Natural killer cell (primary cell): ENCODE measurements around the gene AFAP1L1. TPM values are rescaled to one million over a fixed set of nuclear protein-coding genes. Genes with fewer than 3 reads are reported as not detected.

Experiments used
- ATAC-seq, 3 donors: fragments of 150-1000 bp in 2 of 3; fragments of 200-7000 bp in 1 of 3; cut with Tn5 transposase; 1 replicate in 1 of 3; 2 replicates in 2 of 3; pipeline ENCODE4 v1.10.0; 2021; ENCODE audit warnings: mild to moderate bottlenecking in 2 of 3, moderate library complexity in 2 of 3
- DNase-seq, 2 donors: peaks; one replicate each; pipeline versions ENCODE4 v3.0.0 to v3.0.0-alpha.2; 2013 to 2021; ENCODE audit warnings: mixed read lengths in 1 of 2
- H3K27ac ChIP-seq: one replicate; pipeline ENCODE4 v1.5.1; 2013; ENCODE audit warnings: mild to moderate bottlenecking, low read length
- H3K27me3 ChIP-seq: one replicate; pipeline ENCODE4 v1.6.1; 2013; ENCODE audit warnings: low read length; ENCODE audit not compliant: control insufficient read depth, insufficient read depth
- H3K36me3 ChIP-seq: one replicate; pipeline ENCODE4 v1.6.1; 2013; ENCODE audit warnings: low read length; ENCODE audit not compliant: control insufficient read depth, insufficient read depth
- H3K4me1 ChIP-seq: one replicate; pipeline ENCODE4 v1.6.1; 2013; ENCODE audit warnings: low read length; ENCODE audit not compliant: control insufficient read depth, insufficient read depth
- H3K4me3 ChIP-seq: one replicate; pipeline ENCODE4 v1.5.1; 2013; ENCODE audit warnings: low read length
- H3K9me3 ChIP-seq: one replicate; pipeline ENCODE4 v1.6.1; 2013; ENCODE audit warnings: low read length; ENCODE audit not compliant: control insufficient read depth, insufficient read depth
- H3K27ac Mint-ChIP-seq, 2 donors: one replicate each; pipeline ENCODE4 v1.8.0; 2022; ENCODE audit warnings: mild to moderate bottlenecking in 2 of 2, mixed read lengths in 2 of 2, moderate library complexity in 1 of 2
- H3K27me3 Mint-ChIP-seq, 2 donors: one replicate each; pipeline ENCODE4 v1.8.0; 2022; ENCODE audit warnings: low read depth in 2 of 2, mixed read lengths in 2 of 2
- H3K36me3 Mint-ChIP-seq: one replicate; pipeline ENCODE4 v1.8.0; 2022; ENCODE audit warnings: mixed read lengths
- H3K4me1 Mint-ChIP-seq, 2 donors: one replicate each; pipeline ENCODE4 v1.8.0; 2022; ENCODE audit warnings: mixed read lengths in 2 of 2
- H3K4me3 Mint-ChIP-seq: one replicate; pipeline ENCODE4 v1.8.0; 2022; ENCODE audit warnings: mild to moderate bottlenecking, moderate library complexity, mixed read lengths
- H3K9me3 Mint-ChIP-seq, 2 donors: one replicate each; pipeline ENCODE4 v1.8.0; 2022; ENCODE audit warnings: mixed read lengths in 2 of 2
- CTCF ChIP-seq: fragments of 200-600 bp; IDR thresholded peaks from one replicate; pipeline ENCODE4 v1.8.0; 2022; ENCODE audit warnings: antibody characterized with exemption
- WGBS: methylation state at CpG from one replicate; pipeline ENCODE4 v1.1.7; 2013; ENCODE audit warnings: missing lambda C conversion rate; ENCODE audit not compliant: insufficient coverage; 5-methylcytosine and 5-hydroxymethylcytosine counted together
- intact Hi-C: fragments of 100-400 bp; cut with micrococcal nuclease; formaldehyde crosslinking; loops from one replicate; pipeline ENCODE4 v1.14.2; 2022
- total RNA-seq, 4 donors: library from RNA; stranded (reverse); fragments of 120-200 nt in 1 of 4; gene quantifications; one replicate each; pipeline versions ENCODE4 v1.2.3 to v1.2.4, GENCODE V29; 2013 to 2022

AFAP1L1 gene
- total RNA-seq, 3 donors from 2014 or later (not counting 1 experiment from before 2014, with no cell fraction given): 0.23 to 1.5 TPM; not detected in 1

- Mint-ChIP-seq H3K27ac (peak overlapping the region; percentile 85 to 93), H3K36me3 (peaks cover 6% of the 10 kb centered on the region), H3K9me3 (no peaks in the 10 kb centered on the region), H3K4me3 (peak overlapping the region; percentile 93), H3K27me3 (no peaks in the 10 kb centered on the region), H3K4me1 (peaks cover 31 to 36% of the 10 kb centered on the region in 2 donors)
- peaks cover 20% of the 10 kb centered on the region for H3K4me1 ChIP-seq
- ATAC-seq (no peak), DNase-seq (no peak)
- H3K4me3 ChIP-seq: no peak overlapping the region
- no peak for TF ChIP-seq CTCF
- intact Hi-C loops: no loop called here
- no peak overlapping the region for H3K27ac ChIP-seq
- WGBS: 96% methylated on average over 8 of the region's 8 CpGs
- no peaks in the 10 kb centered on the region for H3K9me3 ChIP-seq
- H3K27me3 ChIP-seq: no peaks in the 10 kb centered on the region
- H3K36me3 ChIP-seq: peaks cover 13% of the 10 kb centered on the region
Measured at GRCh38 chr5:149358868-149359495, 87.3 kb downstream of the AFAP1L1 start.

- Histone ChIP-seq H3K4me3 (no peak overlapping the region), H3K4me1 (peaks cover 20% of the 10 kb centered on the region), H3K36me3 (peaks cover 4% of the 10 kb centered on the region), H3K27ac (no peak overlapping the region), H3K27me3 (no peaks in the 10 kb centered on the region), H3K9me3 (no peaks in the 10 kb centered on the region)
- ATAC-seq (no peak), DNase-seq (no peak)
- H3K9me3 Mint-ChIP-seq: no peaks in the 10 kb centered on the region
- 92% methylated on average over 1 of the region's 1 CpG for WGBS
- peak overlapping the region; percentile 48 for H3K4me3 Mint-ChIP-seq
- no peaks in the 10 kb centered on the region for H3K27me3 Mint-ChIP-seq
- TF ChIP-seq CTCF: no peak
- peak overlapping the region; percentile 19 to 93 for H3K27ac Mint-ChIP-seq
- no peaks in the 10 kb centered on the region for H3K36me3 Mint-ChIP-seq
- peaks cover 31 to 36% of the 10 kb centered on the region in 2 donors for H3K4me1 Mint-ChIP-seq
- intact Hi-C loops: no loop called here
Measured at GRCh38 chr5:149360272-149360671, 88.6 kb downstream of the AFAP1L1 start.

GRCh38 chr5:149362541-149362940 is 90.9 kb downstream of the AFAP1L1 start:
- Histone ChIP-seq H3K9me3 (no peaks in the 10 kb centered on the region), H3K36me3 (no peaks in the 10 kb centered on the region), H3K27me3 (no peaks in the 10 kb centered on the region), H3K27ac (no peak overlapping the region), H3K4me1 (peaks cover 9% of the 10 kb centered on the region), H3K4me3 (no peak overlapping the region)
- intact Hi-C loops: no loop called here
- TF ChIP-seq CTCF: no peak
- no peaks in the 10 kb centered on the region for H3K9me3 Mint-ChIP-seq
- WGBS: 98% methylated on average over 11 of the region's 12 CpGs
- no peak for DNase-seq
- H3K27ac Mint-ChIP-seq: no peak overlapping the region
- no peak overlapping the region for H3K4me3 Mint-ChIP-seq
- no peak for ATAC-seq
- no peaks in the 10 kb centered on the region for H3K27me3 Mint-ChIP-seq
- H3K36me3 Mint-ChIP-seq: no peaks in the 10 kb centered on the region
- peaks cover 24 to 30% of the 10 kb centered on the region in 2 donors for H3K4me1 Mint-ChIP-seq

GRCh38 chr5:149363358-149363757 is 91.7 kb downstream of the AFAP1L1 start:
- Histone ChIP-seq H3K27ac (no peak overlapping the region), H3K27me3 (no peaks in the 10 kb centered on the region), H3K9me3 (no peaks in the 10 kb centered on the region), H3K4me1 (peaks cover 5% of the 10 kb centered on the region), H3K36me3 (no peaks in the 10 kb centered on the region), H3K4me3 (no peak overlapping the region)
- ATAC-seq: no peak
- intact Hi-C loops: no loop called here
- TF ChIP-seq CTCF: no peak
- no peaks in the 10 kb centered on the region for H3K36me3 Mint-ChIP-seq
- no peak overlapping the region for H3K27ac Mint-ChIP-seq
- no peak overlapping the region for H3K4me3 Mint-ChIP-seq
- no peaks in the 10 kb centered on the region for H3K27me3 Mint-ChIP-seq
- H3K9me3 Mint-ChIP-seq: no peaks in the 10 kb centered on the region
- DNase-seq: no peak
- H3K4me1 Mint-ChIP-seq: peaks cover 19 to 22% of the 10 kb centered on the region in 2 donors
